Gastrocnemius medialis (tissue), 4 donors: ENCODE results near the gene GMNN.

Experiments used
- CTCF ChIP-seq, 5 experiments: fragments of 450-650 bp in 3 of 5; fragments of 200-600 bp in 2 of 5; sonication (generic) in 2 of 5; IDR thresholded peaks in 4 of 5; conservative IDR thresholded peaks in 1 of 5; 1 replicate in 4 of 5; 2 replicates in 1 of 5; pipeline ENCODE4 v1.5.1; 2016 to 2019; ENCODE audit warnings: antibody characterized with exemption in 5 of 5, mild to moderate bottlenecking in 3 of 5, moderate library complexity in 3 of 5
- POLR2A ChIP-seq, 2 donors: fragments of 450-650 bp; IDR thresholded peaks; one replicate each; pipeline ENCODE4 v1.6.1; 2017; ENCODE audit warnings: antibody characterized with exemption in 2 of 2, mild to moderate bottlenecking in 2 of 2, moderate library complexity in 2 of 2

DNA sequence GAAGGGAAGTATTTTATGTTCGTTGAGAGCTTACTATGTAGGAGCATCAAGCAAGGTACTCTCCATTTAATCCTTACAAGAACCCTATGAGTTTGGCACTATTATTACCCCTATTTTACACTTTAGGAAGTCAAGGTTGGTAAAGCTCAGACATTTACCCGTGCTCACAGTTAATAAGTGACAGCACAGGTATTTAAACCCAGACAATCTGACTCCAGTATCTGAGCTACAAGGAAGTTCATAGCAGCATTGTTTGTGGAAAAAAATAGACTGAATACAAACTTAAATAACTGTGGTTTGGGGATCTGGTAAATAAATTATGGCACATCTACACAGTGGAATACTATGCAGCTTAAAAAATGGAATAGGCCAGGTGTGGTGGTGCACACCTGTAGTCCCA is 21.2 kb upstream of the GMNN start:
- TF ChIP-seq POLR2A (IDR thresholded peaks at IDR 0.05) (no peak), CTCF (IDR thresholded peaks at IDR 0.05 in 4 of 5, conservative IDR thresholded peaks at IDR 0.05 in 1 of 5) (no peak)
